Head of caudate nucleus (tissue), 42 donors: ENCODE results near the gene CNTN4.

Experiments
- DNase-seq, 42 donors: peaks; one replicate each; pipeline versions ENCODE4 v3.0.0 to v3.0.0-alpha.2; 2020 to 2021; ENCODE audit warnings: mixed read lengths in 7 of 42
- intact Hi-C: fragments of 100-400 bp; cut with DNase I; formaldehyde crosslinking; loops from one replicate; pipeline ENCODE4 v1.15.0; 2022

CNTN4 gene

GRCh38 chr3:2543247-2543646, 444.6 kb downstream of the CNTN4 start:
- intact Hi-C loops: no loop called here
- DNase-seq: no peak

- no peak for DNase-seq
- intact Hi-C loops: no loop called here
These were observed 445.5 kb downstream of the CNTN4 start for GRCh38 chr3:2544212-2544611.

- intact Hi-C loops: no loop called here
- DNase-seq: no peak
These were observed 446.1 kb downstream of the CNTN4 start for GRCh38 chr3:2544718-2545117.

GRCh38 chr3:2547049-2547448, 448.4 kb downstream of the CNTN4 start:
- intact Hi-C loops: no loop called here
- no peak for DNase-seq

GRCh38 chr3:2554656-2555055, 456.0 kb downstream of the CNTN4 start:
- DNase-seq: no peak
- intact Hi-C loops: no loop called here

GRCh38 chr3:2558796-2559195, 460.1 kb downstream of the CNTN4 start:
- no peak for DNase-seq
- intact Hi-C loops: no loop called here

- intact Hi-C loops: no loop called here
These were observed 468.8 kb downstream of the CNTN4 start for GRCh38 chr3:2567451-2567850.

GRCh38 chr3:2568156-2568555, 469.5 kb downstream of the CNTN4 start:
- intact Hi-C loops: no loop called here
- DNase-seq: no peak

More at GRCh38 chr3:2567451-2567850, 468.8 kb downstream of the CNTN4 start:
- no peak for DNase-seq

GRCh38 chr3:2568929-2569328, 470.3 kb downstream of the CNTN4 start:
- intact Hi-C loops: no loop called here
- no peak for DNase-seq

GRCh38 chr3:2577571-2577970, 478.9 kb downstream of the CNTN4 start:
- no peak for DNase-seq
- intact Hi-C loops: no loop called here

- no peak for DNase-seq
- intact Hi-C loops: no loop called here
These were observed 479.9 kb downstream of the CNTN4 start for GRCh38 chr3:2578560-2578959.

GRCh38 chr3:2579206-2579605, 480.5 kb downstream of the CNTN4 start:
- DNase-seq: peak in 2 of 42 donors; percentile 2 to 9
- intact Hi-C loops: no loop called here

GRCh38 chr3:2583046-2583445, 484.4 kb downstream of the CNTN4 start:
- no peak for DNase-seq
- intact Hi-C loops: no loop called here

- intact Hi-C loops: no loop called here
- DNase-seq: no peak
These were observed 490.8 kb downstream of the CNTN4 start for GRCh38 chr3:2589336-2589969.

- intact Hi-C loops: no loop called here
- no peak for DNase-seq
These were observed 496.8 kb downstream of the CNTN4 start for GRCh38 chr3:2595486-2595885.

- no peak for DNase-seq
- intact Hi-C loops: no loop called here
These were observed 498.9 kb downstream of the CNTN4 start for GRCh38 chr3:2597615-2598014.

GRCh38 chr3:2599471-2599870, 500.8 kb downstream of the CNTN4 start:
- intact Hi-C loops: no loop called here
- no peak for DNase-seq

- intact Hi-C loops: no loop called here
- no peak for DNase-seq
These were observed 505.1 kb downstream of the CNTN4 start for GRCh38 chr3:2603692-2604289.

- no peak for DNase-seq
- intact Hi-C loops: no loop called here
These were observed 515.9 kb downstream of the CNTN4 start for GRCh38 chr3:2614578-2614977.

GRCh38 chr3:2615080-2615479, 516.4 kb downstream of the CNTN4 start:
- DNase-seq: no peak
- intact Hi-C loops: no loop called here

GRCh38 chr3:2623436-2623835, 524.8 kb downstream of the CNTN4 start:
- intact Hi-C loops: no loop called here
- DNase-seq: no peak
